Left lobe of liver (tissue), 2 donors: ENCODE data around the gene LSAMP. TPM values are rescaled to one million over a fixed set of nuclear protein-coding genes. Genes with fewer than 3 reads are reported as not detected.

Source experiments
- ATAC-seq: fragments of 200-7000 bp; cut with Tn5 transposase; one replicate; pipeline ENCODE4 v1.9.1; 2020; ENCODE audit warnings: mild to moderate bottlenecking, moderate library complexity
- DNase-seq: peaks from one replicate; pipeline ENCODE4 v3.0.0-alpha.2; 2020; ENCODE audit warnings: low spot score
- total RNA-seq: library from RNA; stranded (reverse); gene quantifications from one replicate; pipeline ENCODE4 v1.2.1, GENCODE V29; 2021
- donor health status: DM: no; HTN: no; CAD: no; lungs with moderate emphysema.
- donor health status: DM: no; HTN: yes; CAD: no.

LSAMP gene
- 0.28 TPM for total RNA-seq

- ATAC-seq (no peak), DNase-seq (no peak)
These were observed at the start of gene LSAMP for GRCh38 chr3:116445311-116445841. Gene LSAMP (minus strand): TSS chr3:116445487.

GRCh38 chr3:116492379-116492778, 47.1 kb upstream of the LSAMP start:
- no peak for DNase-seq
- no peak for ATAC-seq

GRCh38 chr3:116483135-116483534, 37.8 kb upstream of the LSAMP start:
- ATAC-seq = no peak
- DNase-seq = no peak

GRCh38 chr3:116476691-116477090, 31.4 kb upstream of the LSAMP start:
- ATAC-seq (no peak), DNase-seq (no peak)

GRCh38 chr3:116474801-116475200, 29.5 kb upstream of the LSAMP start:
- no peak for DNase-seq
- ATAC-seq = no peak

GRCh38 chr3:116474032-116474780, 28.9 kb upstream of the LSAMP start:
- DNase-seq (no peak), ATAC-seq (no peak)

- ATAC-seq = no peak
These were observed 28.3 kb upstream of the LSAMP start for GRCh38 chr3:116473602-116474001.

GRCh38 chr3:116470605-116471197, 25.4 kb upstream of the LSAMP start:
- DNase-seq (no peak), ATAC-seq (no peak)

More at GRCh38 chr3:116473602-116474001, 28.3 kb upstream of the LSAMP start:
- no peak for DNase-seq

- DNase-seq (no peak), ATAC-seq (no peak)
These were observed 24.3 kb upstream of the LSAMP start for GRCh38 chr3:116469546-116469945.

GRCh38 chr3:116464276-116464798, 19.1 kb upstream of the LSAMP start:
- ATAC-seq (no peak), DNase-seq (no peak)

GRCh38 chr3:116453666-116454346, 8.5 kb upstream of the LSAMP start:
- ATAC-seq = no peak
- DNase-seq = no peak

- ATAC-seq = no peak
- DNase-seq = no peak
These were observed 4.5 kb upstream of the LSAMP start for GRCh38 chr3:116449546-116450350.

GRCh38 chr3:116445990-116446389, 703 bp upstream of the LSAMP start:
- DNase-seq (no peak), ATAC-seq (no peak)

- DNase-seq (no peak), ATAC-seq (no peak)
These were observed 422 bp downstream of the LSAMP start for GRCh38 chr3:116444819-116445310.

GRCh38 chr3:116444115-116444747, 1.1 kb downstream of the LSAMP start:
- ATAC-seq (no peak), DNase-seq (no peak)

- ATAC-seq (no peak), DNase-seq (no peak)
These were observed 2.1 kb downstream of the LSAMP start for GRCh38 chr3:116443191-116443661.

GRCh38 chr3:116442331-116443021, 2.8 kb downstream of the LSAMP start:
- ATAC-seq (no peak), DNase-seq (no peak)

GRCh38 chr3:116441652-116442051, 3.6 kb downstream of the LSAMP start:
- ATAC-seq (no peak), DNase-seq (no peak)

GRCh38 chr3:116440196-116440595, 5.1 kb downstream of the LSAMP start:
- DNase-seq = no peak
- no peak for ATAC-seq
